Measurements from ENCODE around the gene TJP2. TPM values are rescaled to one million over a fixed set of nuclear protein-coding genes. Genes with fewer than 3 reads are reported as not detected.
A peak's percentile ranks its signal among the peaks of the same experiment; 100 is the strongest.

Gene TJP2
- total and polyA plus RNA-seq, 10 of the 15 experiments (the other 5 are each of a cell fraction or from before 2014, with no cell fraction given), result 6.4 to 59.9 (median 29.7) TPM

- no TSS peak for BruUV-seq (replicated peaks)
- Histone ChIP-seq H3K4me3 (peak overlapping the region; percentile 80), H4K20me1 (ENCODE audit: control insufficient read depth, insufficient read depth) (no peaks in the 10 kb centered on the region), H3K4me1 (ENCODE audit: control insufficient read depth, insufficient read depth, low read length) (peaks cover 13% of the 10 kb centered on the region), H3K36me3 (ENCODE audit: control insufficient read depth in 2 of 2, insufficient read depth in 2 of 2, low read length in 1 of 2) (no peaks in the 10 kb centered on the region), H3K27ac (ENCODE audit: control insufficient read depth, insufficient read depth) (peak overlapping the region; percentile 82), H2AFZ (ENCODE audit: control insufficient read depth, low read depth, low read length) (no peak overlapping the region; the same call in 1 of the 2 replicates), H3K79me2 (ENCODE audit: control insufficient read depth, insufficient read depth, low read length) (peaks cover 42% of the 10 kb centered on the region), H3K27me3 (replicated peaks in 1 of 2; ENCODE audit: control insufficient read depth in 2 of 2, insufficient read depth in 2 of 2, low read length in 1 of 2) (no peaks in the 10 kb centered on the region), H3K9ac (ENCODE audit: control insufficient read depth, insufficient read depth, low read length) (peak overlapping the region; percentile 66), H3K9me3 (replicated peaks; ENCODE audit: control insufficient read depth, insufficient read depth, low read length) (no peaks in the 10 kb centered on the region), H3K4me2 (ENCODE audit: control insufficient read depth, insufficient read depth) (peak overlapping the region; percentile 97)
- in situ Hi-C loops (cut with MboI), result no loop called here
- WGBS (ENCODE audit: insufficient coverage, insufficient replicate concordance, low lambda C conversion rate, missing lambda C conversion rate), result 3% methylated on average over 8 of the region's 8 CpGs
- ATAC-seq (peak; percentile 38), DNase-seq (ENCODE audit: low read depth, low spot score) (no peak), FAIRE-seq (no peak)
- POLR2A ChIA-PET, result interaction anchor here (1.2 to 1.7 kb wide), 2 partner anchors 9 to 13 kb away, joined by 4 read pairs; no protein-coding TSS in a partner anchor
- RAD21 ChIA-PET (ENCODE audit: unreplicated experiment), result interaction anchor here (0.9 to 2.0 kb wide), 7 partner anchors 12 to 122 kb away, joined by 3 to 8 read pairs (median 3); no protein-coding TSS in a partner anchor
- CTCF ChIA-PET, result interaction anchor here (0.7 to 10.3 kb wide), 4 partner anchors 9 to 122 kb away, joined by 3 to 134 read pairs (median 3); no protein-coding TSS in a partner anchor
- TF ChIP-seq POLR2AphosphoS5 (IDR thresholded peaks at IDR 0.05; ENCODE audit: low read length), result 0 out of 2 replicates have a peak, but pooled peaks have one; percentile 18
- TF ChIP-seq STAT1 (conservative IDR thresholded peaks at IDR 0.05), result no peak
- TF ChIP-seq CEBPB (IDR thresholded peaks at IDR 0.05; ENCODE audit: borderline replicate concordance in 1 of 2, low read depth in 2 of 2, low read length in 2 of 2), result 0 out of 4 replicates have a peak, but pooled peaks of 1 of the 2 experiments have one; percentile 6
- TF ChIP-seq SMC3 (IDR thresholded peaks at IDR 0.05; ENCODE audit: borderline replicate concordance, low read length), result no peak
- peak; percentile 41; the same call in 1 of the 2 replicates for TF ChIP-seq RUNX3 (IDR thresholded peaks at IDR 0.05; ENCODE audit: low read length)
- TF ChIP-seq BCL11A (IDR thresholded peaks at IDR 0.05; ENCODE audit: low read depth, low read length), result no peak
- peak; percentile 26; the same call in 1 of the 2 replicates for TF ChIP-seq GATAD2B (conservative IDR thresholded peaks at IDR 0.05; ENCODE audit: low read depth)
- TF ChIP-seq IKZF1 (conservative IDR thresholded peaks at IDR 0.05), result peak; percentile 39; the same call in 1 of the 2 replicates
- no peak for TF ChIP-seq SP1 (IDR thresholded peaks at IDR 0.05; ENCODE audit: low read depth, low read length)
- intact Hi-C loops (cut with micrococcal nuclease; ENCODE audit: unreplicated experiment), result loop anchor here (2.0 to 10.0 kb wide), 4 partner anchors 17 to 589 kb away; partner anchors contain the start of gene PTAR1
- SMC1A ChIA-PET (ENCODE audit: uncharacterized antibody, unreplicated experiment), result interaction anchor here (0.9 to 5.3 kb wide), 8 partner anchors 11 to 122 kb away, joined by 3 to 45 read pairs (median 6); no protein-coding TSS in a partner anchor
Measured at GRCh38 chr9:69175486-69175885, 1.4 kb downstream of the TJP2 start.

Data from GM12878 (cell line).